Limb (tissue), 2 donors: ENCODE data around the gene ZBED6.

ENCODE experiments used
- DNase-seq, 2 donors: peaks; one replicate each; pipeline ENCODE4 v3.0.0-alpha.2; 2016; ENCODE audit errors: extremely low spot score in 2 of 2

ZBED6 gene

DNA sequence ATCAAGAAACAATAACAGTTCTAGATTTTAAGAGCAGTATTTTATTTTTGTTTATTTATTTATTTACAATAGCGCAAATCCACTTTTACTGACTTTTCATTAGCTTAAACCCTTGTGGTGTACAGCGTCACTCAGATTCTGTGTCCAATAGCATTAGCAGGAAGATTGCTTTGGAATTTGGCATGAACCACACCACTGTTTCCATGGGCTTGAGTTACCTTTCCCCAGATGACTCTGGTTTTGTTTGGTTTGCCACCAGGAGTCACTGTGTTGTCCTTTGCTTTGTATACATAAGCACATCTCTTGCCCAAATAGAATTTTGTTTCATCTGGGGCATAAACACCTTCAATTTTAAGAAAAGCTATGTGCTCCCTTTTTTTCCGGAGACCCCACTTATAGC, 40.1 kb downstream of the ZBED6 start:
- no peak for DNase-seq

DNA sequence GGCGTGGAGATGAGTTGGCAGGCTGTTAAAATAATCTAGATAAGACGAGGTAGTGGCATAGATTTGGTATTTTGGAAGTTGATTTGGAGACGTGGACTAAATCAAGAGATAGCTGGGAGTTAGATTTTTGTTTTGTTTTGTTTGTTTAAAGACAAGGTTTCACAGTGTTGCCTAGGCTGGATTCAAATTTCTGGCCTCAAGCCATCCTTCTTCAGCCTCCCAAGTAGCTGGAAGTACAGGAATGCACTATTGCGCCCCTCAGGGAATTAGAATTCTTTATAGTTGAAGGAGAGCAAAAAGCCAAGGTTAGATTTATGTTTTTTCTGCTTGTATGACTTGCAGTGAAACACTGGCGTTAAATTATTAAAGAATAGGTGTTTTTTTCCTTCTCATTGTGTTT, 43.7 kb downstream of the ZBED6 start:
- DNase-seq = peak in 1 of 2 donors; percentile 8

- DNase-seq = no peak
Observed at GRCh38 chr1:203840208-203840808, 44.9 kb downstream of the ZBED6 start.

DNA sequence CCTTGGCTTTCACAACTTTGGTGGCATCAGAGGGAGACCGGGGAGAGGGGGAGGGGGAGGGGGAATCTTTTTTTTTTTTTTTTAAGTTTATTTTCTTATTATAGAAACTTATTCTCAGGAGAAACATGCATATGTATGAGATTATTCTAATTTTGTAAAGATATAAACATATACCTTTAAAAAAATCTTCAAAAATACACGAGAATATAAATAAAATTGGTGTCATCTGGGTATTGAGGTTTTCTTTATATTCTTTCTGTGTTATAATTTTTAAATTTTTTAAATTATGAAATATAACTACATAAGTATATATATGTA, 47.1 kb downstream of the ZBED6 start:
- no peak for DNase-seq

DNA sequence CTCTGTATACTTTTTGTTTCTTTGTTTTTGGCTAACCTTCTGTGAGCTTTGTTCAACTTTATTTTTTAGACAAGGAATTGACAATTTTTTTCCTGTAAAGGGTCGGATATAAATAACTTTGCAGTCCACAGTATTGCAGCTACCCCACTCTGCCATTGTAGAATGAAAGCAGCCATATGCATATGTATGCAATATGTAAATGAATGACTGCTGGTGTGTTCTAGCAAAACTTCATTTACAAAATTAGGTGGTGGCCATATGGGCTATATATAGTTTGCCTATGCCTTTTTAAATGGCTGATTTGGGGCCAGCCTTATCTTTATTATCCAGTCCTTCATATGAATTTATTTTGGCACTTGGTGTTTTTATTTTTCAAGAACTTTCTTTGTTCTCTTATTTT, 48.0 kb downstream of the ZBED6 start:
- DNase-seq = no peak
